NOMO-1 (cell line): ENCODE results near the gene C1orf116.
A peak's percentile ranks its signal among the peaks of the same experiment; 100 is the strongest.

Experiments
- DNase-seq, 2 experiments: peaks; one replicate each; lab custom pipeline; 2025; ENCODE audit not compliant: unreplicated experiment in 2 of 2; lab: John Stamatoyannopoulos, UW

Gene C1orf116

GRCh38 chr1:207032528-207033017 lies at the start of gene C1orf116:
TSS of gene C1orf116 (minus strand) at chr1:207032756. CDS start at chr1:207027598, 5,158 bp downstream.
- DNase-seq, result no peak

- no peak for DNase-seq
Measured at GRCh38 chr1:207081806-207082205, 49.2 kb upstream of the C1orf116 start.

DNA sequence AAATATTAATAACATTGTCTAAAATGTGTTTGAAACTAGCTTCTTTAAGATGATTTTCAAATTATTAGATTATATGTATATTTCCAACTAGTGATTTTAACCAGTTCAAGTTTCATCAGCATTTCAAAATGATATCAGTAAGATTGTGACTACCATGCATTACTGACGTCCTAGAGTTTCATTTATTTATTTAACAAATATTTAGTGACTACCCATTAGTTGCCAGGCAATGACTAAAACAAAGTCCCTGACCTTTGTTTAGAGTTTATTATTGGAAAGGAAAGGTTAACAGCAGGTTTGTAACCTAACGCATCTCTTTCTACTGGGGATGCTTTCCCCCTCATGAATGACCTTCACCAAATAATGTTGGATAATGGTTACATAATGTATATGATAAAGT lies 48.5 kb upstream of the C1orf116 start:
- DNase-seq, result no peak

DNA sequence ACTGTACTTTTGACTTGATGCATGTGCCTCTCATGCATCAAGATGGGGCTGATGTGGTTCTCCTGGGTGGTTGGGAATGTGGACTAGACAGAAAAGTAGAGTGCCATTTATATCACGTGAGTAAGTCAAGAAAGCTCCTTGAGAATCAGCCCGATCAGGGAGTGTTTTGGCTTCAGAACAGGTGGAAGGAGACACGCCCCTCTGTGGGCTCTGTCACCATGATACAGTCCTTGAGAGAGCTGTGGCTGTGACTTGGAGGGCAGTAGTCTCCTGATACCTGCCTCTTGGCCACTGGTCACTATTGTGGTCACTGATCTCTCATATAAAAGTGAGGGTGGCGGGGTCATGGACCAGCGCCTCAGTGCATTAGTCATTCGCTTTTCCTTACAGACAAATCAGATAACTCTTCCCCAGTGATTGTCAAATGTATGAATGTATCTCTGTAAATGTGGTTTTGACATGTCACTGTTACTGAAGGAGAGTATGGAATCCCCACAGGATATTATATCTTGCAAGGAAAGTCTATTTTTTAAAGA lies 47.2 kb upstream of the C1orf116 start:
- no peak for DNase-seq

DNA sequence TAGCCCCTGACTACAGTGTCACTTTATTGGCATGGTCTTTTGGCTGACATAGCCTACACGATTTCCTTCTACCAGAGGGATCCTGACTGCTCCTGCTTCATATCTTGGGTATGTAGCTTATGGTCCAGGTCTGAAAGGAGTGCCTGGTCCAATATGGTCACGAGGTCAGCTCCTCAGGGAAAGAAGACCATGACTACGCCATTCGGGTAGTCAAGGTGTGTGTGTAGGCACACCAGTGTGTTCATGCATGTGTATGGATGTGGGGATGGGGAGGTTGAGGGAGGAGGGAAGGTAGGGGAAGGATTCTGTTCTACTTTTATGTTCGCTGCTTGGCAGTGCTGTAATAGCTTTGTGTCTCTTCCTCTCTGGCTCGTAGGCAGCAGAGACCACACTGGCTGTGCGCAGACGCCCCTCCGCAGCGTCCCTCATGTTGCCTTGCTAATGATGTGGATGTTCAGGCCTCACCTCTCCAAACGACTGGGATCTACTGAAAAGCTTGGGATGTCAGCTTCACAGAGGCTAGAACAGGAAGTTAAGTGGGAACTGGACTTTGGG lies 46.1 kb upstream of the C1orf116 start:
- no peak for DNase-seq

DNA sequence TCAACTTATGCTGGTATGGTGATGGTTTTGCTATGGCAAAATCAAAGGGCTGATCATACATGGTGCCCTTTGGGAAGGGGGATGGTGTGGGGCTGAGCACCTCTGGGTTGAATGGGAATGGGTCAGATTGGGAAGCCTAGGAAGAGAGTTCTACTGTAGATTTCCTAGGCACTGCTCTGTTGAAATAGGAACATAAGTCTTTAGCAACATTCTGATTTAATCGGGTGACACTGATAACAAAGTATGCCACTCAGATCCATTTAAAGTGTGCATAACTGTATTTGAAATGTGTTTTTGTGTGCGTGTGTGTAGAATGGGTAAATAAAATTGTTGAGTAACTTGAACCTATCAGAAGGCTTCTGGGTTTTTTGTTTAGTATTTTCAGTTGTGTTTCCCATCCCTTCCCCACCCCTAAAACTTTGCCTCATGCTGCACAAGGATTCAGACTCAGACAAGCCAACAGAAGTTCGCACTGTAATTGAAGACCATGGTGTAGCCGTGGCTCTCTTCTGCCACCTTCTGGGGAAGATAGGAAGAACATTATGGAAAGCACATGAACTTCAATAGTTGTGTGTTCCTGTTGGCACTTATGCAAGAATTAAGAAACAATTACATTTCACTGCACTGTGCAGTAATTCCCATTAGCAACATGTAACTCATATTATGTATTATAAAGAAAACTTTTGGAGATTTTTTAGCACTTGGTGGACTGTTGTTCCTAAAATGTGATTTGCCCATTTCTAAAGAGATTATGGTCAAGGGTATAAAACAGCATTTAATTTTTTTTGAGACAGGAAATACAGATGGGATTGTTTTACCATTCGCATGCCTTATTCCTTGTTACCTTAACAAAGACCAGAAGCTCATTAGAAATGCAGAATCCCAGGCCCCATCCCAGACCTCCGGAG lies 45.2 kb upstream of the C1orf116 start:
- DNase-seq, result peak; percentile 55 to 81

DNA sequence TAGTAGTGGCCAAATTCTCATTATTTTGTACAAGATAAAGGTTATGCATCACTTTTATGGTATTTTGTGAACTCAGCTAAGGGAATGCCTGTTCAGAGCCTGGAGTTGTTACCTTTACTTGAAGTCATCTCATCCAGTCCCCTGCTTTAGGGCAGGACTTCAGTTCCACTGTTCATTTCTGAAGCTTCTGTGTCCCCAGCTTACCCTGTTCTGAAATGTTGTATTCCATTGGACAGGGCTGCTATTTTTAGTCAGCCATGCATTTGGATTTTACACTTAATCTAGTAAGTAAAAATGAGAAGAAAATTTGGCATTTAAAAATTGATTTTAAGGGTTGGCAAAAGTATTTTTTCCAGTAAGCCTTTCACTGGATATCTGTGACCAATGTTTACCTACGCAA lies 44.5 kb upstream of the C1orf116 start:
- no peak for DNase-seq

DNA sequence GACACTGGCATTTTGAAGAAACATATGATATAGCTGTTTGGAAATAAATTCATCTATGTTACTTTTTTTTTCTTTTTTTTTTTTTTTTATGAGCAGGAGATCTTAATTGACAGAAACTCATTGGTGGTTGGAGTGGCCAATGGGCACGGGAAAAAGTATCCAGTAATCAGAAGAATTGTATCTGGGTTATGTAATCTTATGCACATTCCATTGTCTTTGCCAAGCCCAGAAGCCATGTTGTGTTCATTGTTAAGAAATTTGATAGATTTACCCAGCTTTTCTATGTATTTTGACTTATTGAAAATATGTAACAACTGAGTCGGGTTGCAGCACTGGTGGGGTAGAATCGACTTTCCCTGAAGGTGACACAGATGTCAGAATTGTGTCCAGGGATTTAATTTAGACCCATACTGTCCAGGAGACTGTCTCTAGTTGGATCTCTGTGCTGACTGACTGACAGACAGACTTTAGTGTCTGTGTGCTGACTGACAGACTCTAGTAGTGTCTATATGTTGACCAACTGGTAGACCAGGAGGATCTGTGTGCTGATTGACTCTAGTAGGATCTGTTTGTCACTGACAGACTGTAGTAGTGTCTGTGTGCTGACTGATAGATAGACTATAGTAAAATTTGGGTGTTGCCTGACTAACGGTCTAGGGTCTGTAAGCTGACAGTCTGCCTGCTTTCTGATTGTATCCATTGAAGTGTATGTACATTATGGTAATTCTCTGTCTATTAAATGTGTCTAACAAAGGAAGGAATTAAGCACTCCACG lies 43.8 kb upstream of the C1orf116 start:
- DNase-seq, result no peak

DNA sequence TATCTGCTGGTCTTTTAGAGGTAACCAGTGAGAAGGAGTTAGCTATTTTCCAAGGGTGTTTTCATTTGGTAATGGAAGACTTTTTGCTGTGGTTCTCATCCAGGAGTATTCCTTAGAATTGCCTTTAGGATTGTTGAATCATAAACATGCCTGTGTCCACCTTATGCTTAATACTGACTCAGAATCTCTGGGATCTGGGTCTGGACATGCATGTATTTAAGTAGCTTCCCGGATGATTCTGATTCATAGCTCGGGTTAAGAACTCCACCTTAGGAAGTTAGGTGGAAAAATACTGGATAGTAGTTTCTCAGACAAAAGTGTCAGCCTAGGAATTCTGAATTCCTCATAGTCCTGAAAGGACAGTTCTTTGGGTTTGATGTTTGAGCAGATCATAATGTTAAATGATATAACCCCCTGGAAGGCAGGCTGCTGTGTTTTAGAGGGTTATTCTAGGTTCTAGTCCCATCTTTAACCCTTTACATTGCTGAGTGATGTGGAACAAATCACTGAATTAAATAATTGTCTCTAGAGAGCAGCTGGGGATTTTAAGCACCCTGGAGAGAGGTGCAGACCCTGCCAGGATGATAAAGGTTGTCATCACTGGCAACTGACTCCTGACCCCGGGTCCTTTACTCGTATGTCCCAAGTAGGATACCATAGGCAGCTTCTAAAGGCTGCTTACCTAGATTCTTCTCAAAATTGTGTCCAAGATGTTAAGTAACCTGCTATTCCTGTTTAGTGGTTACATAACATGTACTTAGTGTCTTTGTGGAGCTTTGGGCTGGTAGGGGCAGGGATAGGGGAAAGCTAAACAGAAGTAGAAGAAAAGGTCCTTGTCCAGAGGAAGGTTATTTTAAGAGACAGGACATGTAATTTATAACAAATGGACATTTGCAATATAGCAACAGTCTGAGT lies 41.6 kb upstream of the C1orf116 start:
- DNase-seq, result no peak

DNA sequence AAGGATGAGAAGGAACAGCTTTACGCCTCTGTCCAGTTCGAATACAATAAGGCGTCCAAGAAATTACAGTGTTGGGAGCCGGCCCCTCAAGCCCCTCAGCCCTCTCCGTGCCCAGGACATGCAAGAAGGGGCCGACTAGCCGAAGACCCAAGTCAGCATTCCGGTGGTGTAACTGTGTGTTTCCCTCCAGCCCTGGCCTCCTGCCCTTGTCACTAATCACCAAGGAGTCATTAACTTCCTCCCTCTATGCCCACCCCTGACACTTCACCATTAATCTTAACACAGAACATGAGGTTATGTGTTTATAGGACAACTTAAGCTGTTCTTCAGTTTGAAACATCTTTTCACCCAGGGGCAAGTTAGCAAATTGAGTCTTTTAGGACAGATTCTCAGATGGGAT lies 39.7 kb upstream of the C1orf116 start:
- no peak for DNase-seq

DNA sequence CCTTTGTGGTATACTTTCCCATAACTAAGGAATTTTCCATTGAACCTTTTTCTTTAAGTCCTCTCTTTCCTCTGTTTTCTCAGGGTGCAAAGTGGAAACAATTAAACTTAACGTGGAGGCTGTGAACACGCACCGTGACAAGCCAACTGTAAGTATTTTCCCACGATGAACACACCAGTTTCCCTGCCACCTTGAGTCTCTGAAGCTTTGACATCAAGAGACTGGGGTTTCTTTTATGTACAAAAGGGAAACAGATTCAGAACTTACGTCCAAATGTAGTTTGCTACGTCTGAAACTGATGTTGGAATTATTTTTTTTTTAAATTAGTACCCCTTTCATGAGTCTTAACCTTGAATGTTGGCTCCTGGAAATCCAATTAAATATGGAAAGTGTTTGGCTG lies 38.9 kb upstream of the C1orf116 start:
- DNase-seq, result no peak

DNA sequence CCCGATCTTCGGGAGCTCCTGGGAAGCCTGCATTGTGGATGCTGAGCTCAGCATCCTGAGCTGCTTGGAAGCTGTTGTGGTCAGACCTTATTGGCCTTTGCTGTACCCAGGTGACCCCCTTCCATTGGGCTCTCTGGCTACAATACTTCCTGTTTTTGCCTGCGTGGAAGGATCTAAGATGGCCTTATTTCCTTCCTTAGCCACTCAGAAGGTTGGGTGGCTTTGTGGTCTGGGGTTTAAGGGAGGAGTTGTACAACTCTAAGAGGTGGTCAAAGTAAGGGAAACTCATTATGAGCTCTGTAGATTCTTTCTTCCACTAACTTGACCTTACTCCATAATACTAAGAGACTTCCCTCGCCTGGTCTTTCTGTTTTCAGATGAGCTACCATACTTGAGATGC lies 38.3 kb upstream of the C1orf116 start:
- DNase-seq, result peak; percentile 57 to 76

DNA sequence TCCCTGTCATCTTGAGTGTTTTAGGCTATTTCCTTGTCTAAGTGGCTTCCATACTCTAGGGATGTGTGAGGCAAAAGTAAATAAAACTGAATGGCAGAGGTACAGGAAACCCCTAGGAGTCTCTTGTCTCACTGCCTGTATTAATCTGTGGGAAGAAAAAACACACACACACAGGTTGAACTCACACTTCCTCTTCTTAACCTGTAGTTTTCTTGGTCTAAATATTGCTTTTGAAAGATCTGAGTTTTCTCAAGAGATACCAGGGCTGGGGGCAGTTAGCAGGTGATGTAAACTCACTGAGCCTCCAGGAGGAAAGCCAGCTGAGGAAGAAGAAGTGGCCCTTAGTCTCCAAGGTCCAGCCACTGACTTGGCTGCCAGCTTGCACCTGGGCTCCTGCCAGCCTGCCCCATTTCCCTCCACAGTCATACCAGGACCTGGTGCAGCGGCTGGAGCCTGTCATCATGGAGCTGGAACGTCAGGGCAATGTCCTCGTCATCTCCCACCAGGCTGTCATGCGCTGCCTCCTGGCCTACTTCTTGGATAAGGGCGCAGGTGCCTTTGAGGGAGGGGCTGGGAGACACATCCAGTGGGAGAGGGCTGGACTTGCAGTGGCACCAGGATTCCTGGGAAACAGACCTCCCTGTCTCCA lies 37.4 kb upstream of the C1orf116 start:
- peak in 1 of 2 experiments; percentile 18 for DNase-seq

GRCh38 chr1:207069061-207069460 lies 36.5 kb upstream of the C1orf116 start:
- no peak for DNase-seq

DNA sequence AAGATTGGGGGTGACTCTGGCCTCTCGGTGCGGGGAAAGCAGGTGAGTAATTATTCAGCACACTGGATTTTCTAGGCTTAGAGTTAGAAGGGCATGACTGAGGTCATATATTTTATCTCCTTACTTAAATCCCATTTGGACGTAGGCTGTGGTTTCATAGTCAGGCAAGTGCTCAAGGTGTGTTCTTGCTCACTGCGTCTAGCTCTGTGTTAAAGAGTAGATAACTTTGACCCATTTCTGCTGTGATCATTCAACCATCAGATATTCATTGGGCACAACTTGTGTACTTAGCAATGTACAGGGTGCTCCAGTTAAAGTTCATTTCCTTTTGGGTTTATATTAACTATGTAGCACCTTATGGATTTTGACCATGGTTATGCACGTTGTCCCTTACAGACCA lies 35.1 kb upstream of the C1orf116 start:
- DNase-seq, result no peak

DNA sequence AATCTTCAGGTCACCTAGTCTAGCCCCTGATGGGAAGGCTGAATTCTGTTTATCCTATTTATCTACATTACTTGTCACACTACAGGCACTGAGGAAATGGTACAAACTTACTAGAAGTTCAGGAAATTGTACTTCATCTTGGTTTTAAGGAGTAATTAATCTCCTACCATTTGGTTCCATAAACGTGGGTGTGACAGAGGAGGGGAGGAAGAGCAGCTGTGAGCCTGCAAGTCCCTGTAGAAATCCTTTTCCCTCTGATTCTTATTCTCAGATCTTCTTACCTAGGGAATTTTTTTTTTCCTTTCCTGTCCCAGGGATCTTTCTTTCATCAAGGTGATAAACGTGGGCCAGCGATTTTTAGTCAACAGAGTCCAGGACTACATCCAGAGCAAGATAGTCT lies 34.6 kb upstream of the C1orf116 start:
- DNase-seq, result no peak

- no peak for DNase-seq
Measured at GRCh38 chr1:207064561-207064960, 32.0 kb upstream of the C1orf116 start.

GRCh38 chr1:207063014-207063413 lies 30.5 kb upstream of the C1orf116 start:
- DNase-seq, result no peak

DNA sequence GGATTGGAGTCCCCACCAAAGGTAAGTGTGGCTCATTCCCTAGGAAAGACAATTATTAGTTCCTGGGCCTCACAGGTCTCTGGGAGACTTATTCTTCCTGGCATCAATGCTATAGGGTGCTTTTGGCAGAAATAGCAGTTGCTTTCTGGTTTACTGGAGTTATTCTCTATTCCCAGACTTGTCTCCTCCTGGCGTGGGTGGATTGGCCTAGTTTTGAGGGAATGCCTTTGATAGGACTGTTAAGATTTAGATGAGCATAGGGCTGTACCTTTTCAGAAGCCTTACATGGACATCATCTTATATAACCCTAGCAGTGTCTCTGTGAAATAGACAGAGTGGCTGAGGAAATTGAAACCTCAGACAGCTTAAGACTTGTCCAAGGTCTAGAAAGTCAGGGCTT lies 29.5 kb upstream of the C1orf116 start:
- no peak for DNase-seq

- no peak for DNase-seq
Measured at GRCh38 chr1:207060596-207060995, 28.0 kb upstream of the C1orf116 start.
